HepG2 (cell line): Measurements from ENCODE around the gene ANKFY1. TPM values are rescaled to one million over a fixed set of nuclear protein-coding genes. Genes with fewer than 3 reads are reported as not detected.

Experiments
- ARHGAP35 ChIP-seq: sonication (generic); formaldehyde crosslinking; IDR thresholded peaks from 2 replicates; pipeline ENCODE4 v1.9.0; 2022; ENCODE audit warnings: mild to moderate bottlenecking, inconsistent platforms, moderate library complexity, missing genetic modification reagents, borderline replicate concordance
- FLYWCH1 ChIP-seq: sonication (generic); formaldehyde crosslinking; IDR thresholded peaks from 2 replicates; pipeline ENCODE4 v1.8.1; 2023; ENCODE audit warnings: mild to moderate bottlenecking, missing genetic modification reagents
- HOXA5 ChIP-seq: sonication (generic); formaldehyde crosslinking; IDR thresholded peaks from 2 replicates; pipeline ENCODE4 v1.4.0; 2020; ENCODE audit warnings: missing genetic modification reagents
- PHF20 ChIP-seq: sonication (generic); formaldehyde crosslinking; IDR thresholded peaks from 2 replicates; pipeline ENCODE4 v1.5.0; 2020; ENCODE audit warnings: mild to moderate bottlenecking, missing genetic modification reagents
- PHF8 ChIP-seq: sonication (generic); formaldehyde crosslinking; IDR thresholded peaks from 2 replicates; pipeline ENCODE4 v1.5.0; 2020; ENCODE audit warnings: missing genetic modification reagents
- RFX3 ChIP-seq: IDR thresholded peaks from 2 replicates; pipeline ENCODE4 v1.6.1; 2016; ENCODE audit warnings: missing biosample characterization, missing genetic modification reagents
- SNAPC4 ChIP-seq: sonication (generic); formaldehyde crosslinking; IDR thresholded peaks from 2 replicates; pipeline ENCODE4 v1.4.0; 2020; ENCODE audit warnings: mild to moderate bottlenecking, missing genetic modification reagents
- TAF15 ChIP-seq: fragments of 200-400 bp; formaldehyde crosslinking; IDR thresholded peaks from one replicate; pipeline ENCODE4 v1.6.1; 2018; ENCODE audit warnings: mild to moderate bottlenecking, low read depth, low read length; ENCODE audit not compliant: poor library complexity, severe bottlenecking
- ZBED4 ChIP-seq: sonication (generic); formaldehyde crosslinking; IDR thresholded peaks from 2 replicates; pipeline ENCODE4 v1.4.0; 2020; ENCODE audit warnings: missing genetic modification reagents, borderline replicate concordance
- ZNF253 ChIP-seq: sonication (generic); formaldehyde crosslinking; IDR thresholded peaks from 2 replicates; pipeline ENCODE4 v1.8.0; 2022; ENCODE audit warnings: mild to moderate bottlenecking, missing genetic modification reagents, borderline replicate concordance
- ZNF280D ChIP-seq: sonication (generic); formaldehyde crosslinking; IDR thresholded peaks from 2 replicates; pipeline ENCODE4 v1.5.1; 2020; ENCODE audit warnings: mild to moderate bottlenecking, missing genetic modification reagents
- ZNF350 ChIP-seq: sonication (generic); formaldehyde crosslinking; IDR thresholded peaks from 2 replicates; pipeline ENCODE4 v1.4.0; 2020; ENCODE audit warnings: mild to moderate bottlenecking, low read depth, missing genetic modification reagents, borderline replicate concordance
- ZNF446 ChIP-seq: sonication (generic); formaldehyde crosslinking; IDR thresholded peaks from 2 replicates; pipeline ENCODE4 v1.5.0; 2020; ENCODE audit warnings: mild to moderate bottlenecking, missing genetic modification reagents
- ZSCAN20 ChIP-seq: sonication (generic); formaldehyde crosslinking; IDR thresholded peaks from 2 replicates; pipeline ENCODE4 v1.4.0; 2020; ENCODE audit warnings: missing genetic modification reagents, mild to moderate bottlenecking, borderline replicate concordance
- polyA plus RNA-seq, 8 experiments: library from polyadenylated mRNA; depleted of rRNA in 3 of 8; stranded (reverse) in 7 of 8; unstranded in 1 of 8; fragments of >200 nt; fragmentation: Illumina TruSeq in 4 of 8; extraction: Trizol in 4 of 8; gene quantifications; 2 replicates each; pipeline versions ENCODE4 v1.2.1 to v1.2.3, GENCODE V29; 2011 to 2016; ENCODE audit warnings: low read depth in 4 of 8, missing spikeins in 1 of 8, mixed read lengths in 1 of 8; ENCODE audit not compliant: insufficient read depth in 1 of 8
- total RNA-seq, 5 experiments: library from RNA; depleted of rRNA; stranded (reverse); fragments of >200 nt; fragmentation: Illumina TruSeq; extraction: Trizol; gene quantifications; 2 replicates each; pipeline ENCODE4 v1.2.3, GENCODE V29; 2016; ENCODE audit warnings: low read depth in 1 of 5

ANKFY1 gene
- total and polyA plus RNA-seq, 2 of the 13 experiments (the other 11 are each of a cell fraction or from before 2014, with no cell fraction given) = 11.9 to 16.8 TPM

GRCh38 chr17:4143563-4144421 lies 120.0 kb downstream of the ANKFY1 start (continued):
- TF ChIP-seq ZSCAN20 (no peak), SNAPC4 (CRISPR knock-in tag) (no peak), ZBED4 (no peak), PHF20 (CRISPR knock-in tag) (peak; percentile 68), ZNF446 (CRISPR knock-in tag) (0 out of 2 replicates have a peak, but pooled peaks have one; percentile 54), TAF15 (peak; percentile 71), PHF8 (CRISPR knock-in tag) (peak; percentile 94), RFX3 (CRISPR knock-in tag) (no peak), FLYWCH1 (CRISPR knock-in tag) (0 out of 2 replicates have a peak, but pooled peaks have one; percentile 68), ARHGAP35 (CRISPR knock-in tag) (no peak), ZNF350 (CRISPR knock-in tag) (0 out of 2 replicates have a peak, but pooled peaks have one; percentile 1), ZNF253 (no peak), ZNF280D (CRISPR knock-in tag) (no peak), HOXA5 (CRISPR knock-in tag) (0 out of 2 replicates have a peak, but pooled peaks have one; percentile 79)
